Measurements from ENCODE around the gene MRPL22. TPM values are rescaled to one million over a fixed set of nuclear protein-coding genes. Genes with fewer than 3 reads are reported as not detected.

The MRPL22 gene
- total and polyA plus RNA-seq, 2 donors (not counting 1 experiment from before 2014, with no cell fraction given): 17.8 to 42.6 TPM

- Histone ChIP-seq H3K9ac (ENCODE audit: insufficient read depth, low read length) (no peak overlapping the region), H2AFZ (ENCODE audit: low read length) (no peak overlapping the region), H4K20me1 (ENCODE audit: control insufficient read depth, extremely low read depth, insufficient read depth, low read length) (no peaks in the 10 kb centered on the region), H3K36me3 (ENCODE audit: control insufficient read depth, insufficient read depth, low read length) (no peaks in the 10 kb centered on the region), H3K79me2 (ENCODE audit: control insufficient read depth, insufficient read depth, low read length) (no peaks in the 10 kb centered on the region), H3K27ac (ENCODE audit: insufficient read depth, low read length) (no peak overlapping the region), H3K9me3 (ENCODE audit: control insufficient read depth, insufficient read depth, low read depth, low read length) (no peaks in the 10 kb centered on the region), H3K4me1 (ENCODE audit: control insufficient read depth, extremely low read depth, insufficient read depth, low read length) (no peaks in the 10 kb centered on the region), H3K4me3 (replicated peaks in 1 of 4; ENCODE audit: control extremely low read depth in 1 of 4, insufficient read depth in 1 of 4, low read depth in 3 of 4, low read length in 4 of 4) (no peak overlapping the region), H3K4me2 (ENCODE audit: extremely low read depth, insufficient read depth, low read length) (no peak overlapping the region), H3K27me3 (ENCODE audit: control insufficient read depth, insufficient read depth, low read length) (no peaks in the 10 kb centered on the region)
- TF ChIP-seq EZH2 (IDR thresholded peaks at IDR 0.05; ENCODE audit: low read length, missing control alignments): no peak
- TF ChIP-seq CTCF (conservative IDR thresholded peaks at IDR 0.05 in 1 of 2, IDR thresholded peaks at IDR 0.05 in 1 of 2; ENCODE audit: low read depth in 1 of 2, low read length in 2 of 2): no peak
- DNase-seq (ENCODE audit: low read depth in 2 of 2): no peak
These were observed 23.1 kb upstream of the MRPL22 start for GRCh38 chr5:154917757-154918156.

- Histone ChIP-seq H3K9ac (ENCODE audit: insufficient read depth, low read length) (no peak overlapping the region), H2AFZ (ENCODE audit: low read length) (no peak overlapping the region), H3K9me3 (ENCODE audit: control insufficient read depth, insufficient read depth, low read depth, low read length) (no peaks in the 10 kb centered on the region), H4K20me1 (ENCODE audit: control insufficient read depth, extremely low read depth, insufficient read depth, low read length) (no peaks in the 10 kb centered on the region), H3K4me1 (ENCODE audit: control insufficient read depth, extremely low read depth, insufficient read depth, low read length) (no peaks in the 10 kb centered on the region), H3K4me3 (replicated peaks in 1 of 4; ENCODE audit: control extremely low read depth in 1 of 4, insufficient read depth in 1 of 4, low read depth in 3 of 4, low read length in 4 of 4) (no peak overlapping the region), H3K79me2 (ENCODE audit: control insufficient read depth, insufficient read depth, low read length) (no peaks in the 10 kb centered on the region), H3K27me3 (ENCODE audit: control insufficient read depth, insufficient read depth, low read length) (no peaks in the 10 kb centered on the region), H3K36me3 (ENCODE audit: control insufficient read depth, insufficient read depth, low read length) (peaks cover 3% of the 10 kb centered on the region), H3K27ac (ENCODE audit: insufficient read depth, low read length) (no peak overlapping the region), H3K4me2 (ENCODE audit: extremely low read depth, insufficient read depth, low read length) (no peak overlapping the region)
- no peak for TF ChIP-seq EZH2 (IDR thresholded peaks at IDR 0.05; ENCODE audit: low read length, missing control alignments)
- peak; percentile 18 to 88 for DNase-seq (ENCODE audit: low read depth in 2 of 2)
These were observed 17.1 kb upstream of the MRPL22 start for GRCh38 chr5:154923441-154924430.

- Histone ChIP-seq H3K4me2 (ENCODE audit: extremely low read depth, insufficient read depth, low read length) (no peak overlapping the region), H3K4me3 (replicated peaks in 1 of 4; ENCODE audit: control extremely low read depth in 1 of 4, insufficient read depth in 1 of 4, low read depth in 3 of 4, low read length in 4 of 4) (no peak overlapping the region), H3K79me2 (ENCODE audit: control insufficient read depth, insufficient read depth, low read length) (peaks cover 15% of the 10 kb centered on the region), H4K20me1 (ENCODE audit: control insufficient read depth, extremely low read depth, insufficient read depth, low read length) (no peaks in the 10 kb centered on the region), H3K9ac (ENCODE audit: insufficient read depth, low read length) (no peak overlapping the region), H3K4me1 (ENCODE audit: control insufficient read depth, extremely low read depth, insufficient read depth, low read length) (peaks cover 7% of the 10 kb centered on the region), H3K27me3 (ENCODE audit: control insufficient read depth, insufficient read depth, low read length) (no peaks in the 10 kb centered on the region), H3K27ac (ENCODE audit: insufficient read depth, low read length) (no peak overlapping the region), H3K36me3 (ENCODE audit: control insufficient read depth, insufficient read depth, low read length) (no peaks in the 10 kb centered on the region), H2AFZ (ENCODE audit: low read length) (no peak overlapping the region), H3K9me3 (ENCODE audit: control insufficient read depth, insufficient read depth, low read depth, low read length) (no peaks in the 10 kb centered on the region)
- no peak for DNase-seq (ENCODE audit: low read depth in 2 of 2)
- TF ChIP-seq CTCF (conservative IDR thresholded peaks at IDR 0.05 in 1 of 2, IDR thresholded peaks at IDR 0.05 in 1 of 2; ENCODE audit: low read depth in 1 of 2, low read length in 2 of 2): no peak
- no peak for TF ChIP-seq EZH2 (IDR thresholded peaks at IDR 0.05; ENCODE audit: low read length, missing control alignments)
These were observed 7.3 kb upstream of the MRPL22 start for GRCh38 chr5:154933537-154933936.
